ENCODE results near the gene TRAF1. TPM values are rescaled to one million over a fixed set of nuclear protein-coding genes. Genes with fewer than 3 reads are reported as not detected.

Gene TRAF1, protein sequence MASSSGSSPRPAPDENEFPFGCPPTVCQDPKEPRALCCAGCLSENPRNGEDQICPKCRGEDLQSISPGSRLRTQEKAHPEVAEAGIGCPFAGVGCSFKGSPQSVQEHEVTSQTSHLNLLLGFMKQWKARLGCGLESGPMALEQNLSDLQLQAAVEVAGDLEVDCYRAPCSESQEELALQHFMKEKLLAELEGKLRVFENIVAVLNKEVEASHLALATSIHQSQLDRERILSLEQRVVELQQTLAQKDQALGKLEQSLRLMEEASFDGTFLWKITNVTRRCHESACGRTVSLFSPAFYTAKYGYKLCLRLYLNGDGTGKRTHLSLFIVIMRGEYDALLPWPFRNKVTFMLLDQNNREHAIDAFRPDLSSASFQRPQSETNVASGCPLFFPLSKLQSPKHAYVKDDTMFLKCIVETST
- total RNA-seq (2021; ENCODE audit: unreplicated experiment), result 1.7 TPM
- polyA plus RNA-seq (2012), result 0.94 and 1.2 TPM in 2 replicates
- Bru-seq, nascent RNA, result percentile 33 among the genes with signal in this experiment
- percentile 34 among the genes with signal in this experiment for BruChase-seq, experiment 1, labeled RNA remaining after a 6-hour chase
- percentile 33 among the genes with signal in this experiment for BruChase-seq, experiment 2, labeled RNA remaining after a 2-hour chase
- long read RNA-seq, result 0 reads

- ATAC-seq, result no peak
- CTCF ChIA-PET, result interaction anchor here (1.5 kb wide), 1 partner anchor 170 kb away, joined by 3 read pairs; no protein-coding TSS in a partner anchor
- RAD21 ChIA-PET (ENCODE audit: low non-redundant PET in 1 of 2, low total read pairs in 2 of 2, uncharacterized antibody in 2 of 2, unreplicated experiment in 2 of 2), result no interaction called here
Measured at GRCh38 chr9:120926397-120926928, at the start of gene TRAF1. TSS of gene TRAF1 (minus strand) at chr9:120926796. CDS start at chr9:120926075, 721 bp downstream.

More at GRCh38 chr9:120926397-120926928, at the start of gene TRAF1:
- Histone ChIP-seq H3K27me3 (ENCODE audit: insufficient read depth, low read length) (no peaks in the 10 kb centered on the region), H3K27ac (ENCODE audit: low read depth, low read length) (no peak within 1 kb of the TSS), H3K9me2 (ENCODE audit: insufficient read depth) (no peaks in the 10 kb centered on the region), H3K9ac (ENCODE audit: low read length) (no peak within 1 kb of the TSS), H3K9me3 (ENCODE audit: control insufficient read depth in 1 of 2, insufficient read depth in 1 of 2, low read depth in 1 of 2, low read length in 2 of 2) (no peaks in the 10 kb centered on the region), H3K4me1 (ENCODE audit: control insufficient read depth in 1 of 2, insufficient read depth in 2 of 2, low read length in 2 of 2) (peaks cover 2 to 14% of the 10 kb centered on the region in 2 experiments; a peak in 2 of 4 replicates), H3K79me2 (ENCODE audit: insufficient read depth, low read length) (no peaks in the 10 kb centered on the region), H3K36me3 (ENCODE audit: control insufficient read depth in 1 of 2, insufficient read depth in 2 of 2, low read length in 2 of 2) (no peaks in the 10 kb centered on the region), H3K4me2 (ENCODE audit: low read length) (no peak within 1 kb of the TSS), H4K20me1 (ENCODE audit: insufficient read depth) (no peaks in the 10 kb centered on the region), H2AFZ (ENCODE audit: low read depth, low read length, poor library complexity, severe bottlenecking) (no peak within 1 kb of the TSS), H3K4me3 (replicated peaks in 1 of 2; ENCODE audit: low read depth in 1 of 2, low read length in 2 of 2) (no peak within 1 kb of the TSS)
- intact Hi-C loops (cut with micrococcal nuclease), result no loop called here
- DNase-seq (ENCODE audit: low read depth, low spot score), result no peak
- TF ChIP-seq, protein P1, sequence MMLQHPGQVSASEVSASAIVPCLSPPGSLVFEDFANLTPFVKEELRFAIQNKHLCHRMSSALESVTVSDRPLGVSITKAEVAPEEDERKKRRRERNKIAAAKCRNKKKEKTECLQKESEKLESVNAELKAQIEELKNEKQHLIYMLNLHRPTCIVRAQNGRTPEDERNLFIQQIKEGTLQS (IDR thresholded peaks at IDR 0.05), result no peak
- no peak for TF ChIP-seq RAD21 (IDR thresholded peaks at IDR 0.05; ENCODE audit: low read depth)
- TF ChIP-seq TCF7L2 (IDR thresholded peaks at IDR 0.05; ENCODE audit: borderline replicate concordance, extremely low read depth, insufficient read depth, insufficient read length), result no peak
- no peak for TF ChIP-seq CBX3 (IDR thresholded peaks at IDR 0.05; ENCODE audit: low read depth)
- TF ChIP-seq SP1 (IDR thresholded peaks at IDR 0.05; ENCODE audit: low read depth), result no peak
- TF ChIP-seq MAX (IDR thresholded peaks at IDR 0.05), result no peak
- no peak for TF ChIP-seq SRF (IDR thresholded peaks at IDR 0.05; ENCODE audit: low read depth)
- no peak for TF ChIP-seq FOSL1 (IDR thresholded peaks at IDR 0.05; ENCODE audit: low read depth)
- TF ChIP-seq YY1 (IDR thresholded peaks at IDR 0.05; ENCODE audit: extremely low read depth, insufficient replicate concordance, low read depth, low read length), result no peak
- TF ChIP-seq POLR2A (IDR thresholded peaks at IDR 0.05; ENCODE audit: borderline replicate concordance, extremely low read depth, insufficient read depth, insufficient read length), result no peak
- TF ChIP-seq POLR2AphosphoS5 (IDR thresholded peaks at IDR 0.05; ENCODE audit: low read depth, low read length), result no peak
- no peak for TF ChIP-seq ZFX (IDR thresholded peaks at IDR 0.05)
- TF ChIP-seq, protein P2, sequence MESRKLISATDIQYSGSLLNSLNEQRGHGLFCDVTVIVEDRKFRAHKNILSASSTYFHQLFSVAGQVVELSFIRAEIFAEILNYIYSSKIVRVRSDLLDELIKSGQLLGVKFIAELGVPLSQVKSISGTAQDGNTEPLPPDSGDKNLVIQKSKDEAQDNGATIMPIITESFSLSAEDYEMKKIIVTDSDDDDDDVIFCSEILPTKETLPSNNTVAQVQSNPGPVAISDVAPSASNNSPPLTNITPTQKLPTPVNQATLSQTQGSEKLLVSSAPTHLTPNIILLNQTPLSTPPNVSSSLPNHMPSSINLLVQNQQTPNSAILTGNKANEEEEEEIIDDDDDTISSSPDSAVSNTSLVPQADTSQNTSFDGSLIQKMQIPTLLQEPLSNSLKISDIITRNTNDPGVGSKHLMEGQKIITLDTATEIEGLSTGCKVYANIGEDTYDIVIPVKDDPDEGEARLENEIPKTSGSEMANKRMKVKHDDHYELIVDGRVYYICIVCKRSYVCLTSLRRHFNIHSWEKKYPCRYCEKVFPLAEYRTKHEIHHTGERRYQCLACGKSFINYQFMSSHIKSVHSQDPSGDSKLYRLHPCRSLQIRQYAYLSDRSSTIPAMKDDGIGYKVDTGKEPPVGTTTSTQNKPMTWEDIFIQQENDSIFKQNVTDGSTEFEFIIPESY (IDR thresholded peaks at IDR 0.05; ENCODE audit: extremely low read depth, insufficient replicate concordance, low read length), result no peak
- no TSS peak for BruUV-seq (replicated peaks)
- POLR2A ChIA-PET, result no interaction called here
